HepG2 (cell line): ENCODE measurements around the gene MFSD12. TPM values are rescaled to one million over a fixed set of nuclear protein-coding genes. Genes with fewer than 3 reads are reported as not detected.

Experiments used
- FOXP4 ChIP-seq: sonication (generic); formaldehyde crosslinking; IDR thresholded peaks from 2 replicates; pipeline ENCODE4 v1.4.0; 2020; ENCODE audit warnings: missing genetic modification reagents
- POLR2A ChIP-seq, 2 experiments: IDR thresholded peaks; 2 replicates each; pipeline ENCODE4 v1.6.1; 2011; ENCODE audit warnings: low read depth in 2 of 2, low read length in 2 of 2, mild to moderate bottlenecking in 1 of 2, moderate library complexity in 1 of 2; ENCODE audit not compliant: insufficient read depth in 1 of 2
- PRDM10 ChIP-seq: sonication (generic); formaldehyde crosslinking; IDR thresholded peaks from 2 replicates; pipeline ENCODE4 v1.4.0; 2020; ENCODE audit warnings: low read depth, missing genetic modification reagents
- RBM39 ChIP-seq: fragments of 200-400 bp; formaldehyde crosslinking; IDR thresholded peaks from one replicate; pipeline ENCODE4 v1.6.1; 2018; ENCODE audit warnings: antibody characterized with exemption, mild to moderate bottlenecking, low read depth, low read length; ENCODE audit not compliant: poor library complexity, severe bottlenecking
- ZNF761 ChIP-seq: sonication (generic); formaldehyde crosslinking; conservative IDR thresholded peaks from 2 replicates; pipeline ENCODE4 v1.4.0; 2020; ENCODE audit warnings: mild to moderate bottlenecking, missing genetic modification reagents
- polyA plus RNA-seq, 8 experiments: library from polyadenylated mRNA; depleted of rRNA in 3 of 8; stranded (reverse) in 7 of 8; unstranded in 1 of 8; fragments of >200 nt; fragmentation: Illumina TruSeq in 4 of 8; extraction: Trizol in 4 of 8; gene quantifications; 2 replicates each; pipeline versions ENCODE4 v1.2.1 to v1.2.3, GENCODE V29; 2011 to 2016; ENCODE audit warnings: low read depth in 4 of 8, missing spikeins in 1 of 8, mixed read lengths in 1 of 8; ENCODE audit not compliant: insufficient read depth in 1 of 8
- total RNA-seq, 5 experiments: library from RNA; depleted of rRNA; stranded (reverse); fragments of >200 nt; fragmentation: Illumina TruSeq; extraction: Trizol; gene quantifications; 2 replicates each; pipeline ENCODE4 v1.2.3, GENCODE V29; 2016; ENCODE audit warnings: low read depth in 1 of 5
- TF ChIP-seq, protein P1 (sequence below): IDR thresholded peaks from 2 replicates; pipeline ENCODE4 v1.6.1; 2016; ENCODE audit warnings: missing compliant biosample characterization, missing genetic modification reagents, borderline replicate concordance
- TF ChIP-seq, protein P2 (sequence below), 2 experiments: sonication (generic) in 1 of 2; formaldehyde crosslinking in 1 of 2; IDR thresholded peaks; 2 replicates each; pipeline versions ENCODE4 v1.4.0 to v1.6.1; 2016 to 2020; ENCODE audit warnings: borderline replicate concordance in 1 of 2, low read depth in 1 of 2, mild to moderate bottlenecking in 1 of 2, missing genetic modification reagents in 1 of 2
- TF ChIP-seq, protein P3 (sequence below): sonication (generic); formaldehyde crosslinking; IDR thresholded peaks from 2 replicates; pipeline ENCODE4; 2020; ENCODE audit warnings: missing genetic modification reagents, mild to moderate bottlenecking, borderline replicate concordance
- TF ChIP-seq, protein P4 (sequence below): sonication (generic); formaldehyde crosslinking; IDR thresholded peaks from 2 replicates; pipeline ENCODE4 v1.5.1; 2020; ENCODE audit warnings: mild to moderate bottlenecking, missing genetic modification reagents, moderate library complexity

The MFSD12 gene
- total and polyA plus RNA-seq, 2 of the 13 experiments (the other 11 are each of a cell fraction or from before 2014, with no cell fraction given), result 27.2 to 29.1 TPM

DNA sequence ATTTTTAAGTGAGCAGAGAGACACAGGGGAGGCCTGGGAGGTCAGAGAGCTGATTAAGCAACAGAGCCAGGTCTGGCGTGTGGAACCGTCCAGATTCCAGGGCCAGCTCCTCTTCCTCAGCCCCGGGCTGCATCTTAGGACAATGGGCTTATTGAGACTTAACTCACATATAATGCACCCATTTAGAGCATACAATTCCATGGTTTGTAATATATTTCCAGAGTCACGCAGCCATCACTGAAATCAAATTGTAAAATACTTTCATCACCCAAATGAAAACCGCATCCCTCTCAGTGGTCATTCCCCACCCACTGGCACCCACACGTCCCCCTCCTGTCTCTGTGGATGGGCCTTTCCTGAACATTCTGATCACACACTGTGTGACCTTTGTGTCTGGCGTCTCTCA, 13.2 kb upstream of the MFSD12 start (continued):
- TF ChIP-seq PRDM10 (CRISPR knock-in tag) (peak; percentile 72), RBM39 (no peak), FOXP4 (CRISPR knock-in tag) (no peak), POLR2A (IDR thresholded peaks at IDR 0.05; ENCODE audit: insufficient read depth in 1 of 2, low read depth in 2 of 2, low read length in 2 of 2) (no peak), ZNF761 (CRISPR knock-in tag) (no peak)
- TF ChIP-seq, protein P1, sequence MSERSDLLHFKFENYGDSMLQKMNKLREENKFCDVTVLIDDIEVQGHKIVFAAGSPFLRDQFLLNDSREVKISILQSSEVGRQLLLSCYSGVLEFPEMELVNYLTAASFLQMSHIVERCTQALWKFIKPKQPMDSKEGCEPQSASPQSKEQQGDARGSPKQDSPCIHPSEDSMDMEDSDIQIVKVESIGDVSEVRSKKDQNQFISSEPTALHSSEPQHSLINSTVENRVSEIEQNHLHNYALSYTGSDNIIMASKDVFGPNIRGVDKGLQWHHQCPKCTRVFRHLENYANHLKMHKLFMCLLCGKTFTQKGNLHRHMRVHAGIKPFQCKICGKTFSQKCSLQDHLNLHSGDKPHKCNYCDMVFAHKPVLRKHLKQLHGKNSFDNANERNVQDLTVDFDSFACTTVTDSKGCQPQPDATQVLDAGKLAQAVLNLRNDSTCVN, result no peak
- TF ChIP-seq, protein P2, sequence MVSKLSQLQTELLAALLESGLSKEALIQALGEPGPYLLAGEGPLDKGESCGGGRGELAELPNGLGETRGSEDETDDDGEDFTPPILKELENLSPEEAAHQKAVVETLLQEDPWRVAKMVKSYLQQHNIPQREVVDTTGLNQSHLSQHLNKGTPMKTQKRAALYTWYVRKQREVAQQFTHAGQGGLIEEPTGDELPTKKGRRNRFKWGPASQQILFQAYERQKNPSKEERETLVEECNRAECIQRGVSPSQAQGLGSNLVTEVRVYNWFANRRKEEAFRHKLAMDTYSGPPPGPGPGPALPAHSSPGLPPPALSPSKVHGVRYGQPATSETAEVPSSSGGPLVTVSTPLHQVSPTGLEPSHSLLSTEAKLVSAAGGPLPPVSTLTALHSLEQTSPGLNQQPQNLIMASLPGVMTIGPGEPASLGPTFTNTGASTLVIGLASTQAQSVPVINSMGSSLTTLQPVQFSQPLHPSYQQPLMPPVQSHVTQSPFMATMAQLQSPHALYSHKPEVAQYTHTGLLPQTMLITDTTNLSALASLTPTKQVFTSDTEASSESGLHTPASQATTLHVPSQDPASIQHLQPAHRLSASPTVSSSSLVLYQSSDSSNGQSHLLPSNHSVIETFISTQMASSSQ (IDR thresholded peaks at IDR 0.05; ENCODE audit: low read depth), result no peak
- TF ChIP-seq, protein P2 (CRISPR knock-in tag; IDR thresholded peaks at IDR 0.05; ENCODE audit: borderline replicate concordance), result no peak
- TF ChIP-seq, protein P3, sequence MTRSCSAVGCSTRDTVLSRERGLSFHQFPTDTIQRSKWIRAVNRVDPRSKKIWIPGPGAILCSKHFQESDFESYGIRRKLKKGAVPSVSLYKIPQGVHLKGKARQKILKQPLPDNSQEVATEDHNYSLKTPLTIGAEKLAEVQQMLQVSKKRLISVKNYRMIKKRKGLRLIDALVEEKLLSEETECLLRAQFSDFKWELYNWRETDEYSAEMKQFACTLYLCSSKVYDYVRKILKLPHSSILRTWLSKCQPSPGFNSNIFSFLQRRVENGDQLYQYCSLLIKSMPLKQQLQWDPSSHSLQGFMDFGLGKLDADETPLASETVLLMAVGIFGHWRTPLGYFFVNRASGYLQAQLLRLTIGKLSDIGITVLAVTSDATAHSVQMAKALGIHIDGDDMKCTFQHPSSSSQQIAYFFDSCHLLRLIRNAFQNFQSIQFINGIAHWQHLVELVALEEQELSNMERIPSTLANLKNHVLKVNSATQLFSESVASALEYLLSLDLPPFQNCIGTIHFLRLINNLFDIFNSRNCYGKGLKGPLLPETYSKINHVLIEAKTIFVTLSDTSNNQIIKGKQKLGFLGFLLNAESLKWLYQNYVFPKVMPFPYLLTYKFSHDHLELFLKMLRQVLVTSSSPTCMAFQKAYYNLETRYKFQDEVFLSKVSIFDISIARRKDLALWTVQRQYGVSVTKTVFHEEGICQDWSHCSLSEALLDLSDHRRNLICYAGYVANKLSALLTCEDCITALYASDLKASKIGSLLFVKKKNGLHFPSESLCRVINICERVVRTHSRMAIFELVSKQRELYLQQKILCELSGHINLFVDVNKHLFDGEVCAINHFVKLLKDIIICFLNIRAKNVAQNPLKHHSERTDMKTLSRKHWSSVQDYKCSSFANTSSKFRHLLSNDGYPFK (CRISPR knock-in tag), result no peak
- TF ChIP-seq, protein P4, sequence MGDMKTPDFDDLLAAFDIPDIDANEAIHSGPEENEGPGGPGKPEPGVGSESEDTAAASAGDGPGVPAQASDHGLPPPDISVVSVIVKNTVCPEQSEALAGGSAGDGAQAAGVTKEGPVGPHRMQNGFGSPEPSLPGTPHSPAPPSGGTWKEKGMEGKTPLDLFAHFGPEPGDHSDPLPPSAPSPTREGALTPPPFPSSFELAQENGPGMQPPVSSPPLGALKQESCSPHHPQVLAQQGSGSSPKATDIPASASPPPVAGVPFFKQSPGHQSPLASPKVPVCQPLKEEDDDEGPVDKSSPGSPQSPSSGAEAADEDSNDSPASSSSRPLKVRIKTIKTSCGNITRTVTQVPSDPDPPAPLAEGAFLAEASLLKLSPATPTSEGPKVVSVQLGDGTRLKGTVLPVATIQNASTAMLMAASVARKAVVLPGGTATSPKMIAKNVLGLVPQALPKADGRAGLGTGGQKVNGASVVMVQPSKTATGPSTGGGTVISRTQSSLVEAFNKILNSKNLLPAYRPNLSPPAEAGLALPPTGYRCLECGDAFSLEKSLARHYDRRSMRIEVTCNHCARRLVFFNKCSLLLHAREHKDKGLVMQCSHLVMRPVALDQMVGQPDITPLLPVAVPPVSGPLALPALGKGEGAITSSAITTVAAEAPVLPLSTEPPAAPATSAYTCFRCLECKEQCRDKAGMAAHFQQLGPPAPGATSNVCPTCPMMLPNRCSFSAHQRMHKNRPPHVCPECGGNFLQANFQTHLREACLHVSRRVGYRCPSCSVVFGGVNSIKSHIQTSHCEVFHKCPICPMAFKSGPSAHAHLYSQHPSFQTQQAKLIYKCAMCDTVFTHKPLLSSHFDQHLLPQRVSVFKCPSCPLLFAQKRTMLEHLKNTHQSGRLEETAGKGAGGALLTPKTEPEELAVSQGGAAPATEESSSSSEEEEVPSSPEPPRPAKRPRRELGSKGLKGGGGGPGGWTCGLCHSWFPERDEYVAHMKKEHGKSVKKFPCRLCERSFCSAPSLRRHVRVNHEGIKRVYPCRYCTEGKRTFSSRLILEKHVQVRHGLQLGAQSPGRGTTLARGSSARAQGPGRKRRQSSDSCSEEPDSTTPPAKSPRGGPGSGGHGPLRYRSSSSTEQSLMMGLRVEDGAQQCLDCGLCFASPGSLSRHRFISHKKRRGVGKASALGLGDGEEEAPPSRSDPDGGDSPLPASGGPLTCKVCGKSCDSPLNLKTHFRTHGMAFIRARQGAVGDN (CRISPR knock-in tag), result no peak
